Activated CD8-positive, alpha-beta memory T cell treated with anti-CD3 and anti-CD28 coated beads for 24 hours (primary cell): Measurements from ENCODE around the gene WDR41.
"Not testable (repeated sequence)": the region's sequence is repeated elsewhere in the genome, so short reads cannot be mapped to it uniquely, and the experiment has no call there.

ENCODE experiments used
- DNase-seq: peaks from one replicate; pipeline ENCODE4 v3.0.0-alpha.2; 2020

Gene WDR41

GRCh38 chr5:77398896-77399295 lies 93.2 kb downstream of the WDR41 start:
- DNase-seq = no peak

- DNase-seq = no peak
Measured at GRCh38 chr5:77398458-77398857, 93.7 kb downstream of the WDR41 start.

GRCh38 chr5:77397686-77398292 lies 94.3 kb downstream of the WDR41 start:
- DNase-seq = no peak

GRCh38 chr5:77396017-77396416 lies 96.1 kb downstream of the WDR41 start:
- DNase-seq = no peak

GRCh38 chr5:77394064-77394715 lies 97.9 kb downstream of the WDR41 start:
- no peak for DNase-seq

DNA sequence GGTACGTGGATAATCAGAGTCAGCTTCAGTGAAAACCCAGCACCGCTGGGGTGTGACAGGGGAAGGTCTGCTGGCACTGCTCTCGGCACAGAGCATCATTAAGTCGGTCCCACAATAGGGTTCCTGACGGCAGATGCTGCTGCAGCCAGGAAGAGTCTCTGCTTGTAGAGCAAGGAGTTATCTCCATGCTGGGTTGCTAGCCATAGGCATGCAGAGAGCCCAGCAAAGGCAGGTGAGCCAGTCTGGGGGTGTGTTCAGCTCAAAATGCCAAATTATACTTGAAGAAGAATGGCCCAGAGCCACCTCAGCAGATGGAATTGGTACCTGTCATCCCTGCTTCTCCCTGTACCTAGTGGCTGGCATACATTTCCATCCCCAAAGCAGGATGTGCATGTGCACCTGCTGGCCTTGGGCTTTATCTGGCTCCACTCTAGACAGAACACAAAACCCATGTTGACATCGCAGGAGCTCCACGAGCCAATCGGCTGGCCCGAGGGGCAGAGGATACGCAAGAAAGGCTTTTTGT lies 100.8 kb downstream of the WDR41 start:
- DNase-seq = no peak

GRCh38 chr5:77390795-77391194 lies 101.3 kb downstream of the WDR41 start:
- no peak for DNase-seq

GRCh38 chr5:77390221-77390620 lies 101.9 kb downstream of the WDR41 start:
- no peak for DNase-seq

- DNase-seq = no peak
Measured at GRCh38 chr5:77389746-77390145, 102.4 kb downstream of the WDR41 start.

DNA sequence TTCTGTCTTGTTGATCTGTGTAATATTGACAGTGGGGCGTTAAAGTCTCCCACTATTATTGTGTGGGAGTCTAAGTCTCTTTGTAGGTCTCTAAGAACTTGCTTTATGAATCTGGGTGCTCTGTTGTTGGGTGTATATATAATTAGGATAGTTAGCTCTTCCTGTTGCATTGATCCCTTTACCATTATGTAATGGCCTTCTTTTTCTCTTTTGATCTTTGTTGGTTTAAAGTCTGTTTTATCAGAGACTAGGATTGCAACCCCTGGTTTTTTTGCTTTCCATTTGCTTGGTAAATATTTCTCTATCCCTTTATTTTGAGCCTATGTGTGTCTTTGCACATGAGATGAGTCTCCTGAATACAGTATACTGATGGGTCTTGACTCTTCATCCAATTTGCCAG lies 105.8 kb downstream of the WDR41 start:
- not testable (repeated sequence) for DNase-seq

- not testable (repeated sequence) for DNase-seq
Measured at GRCh38 chr5:77383336-77383735, 108.8 kb downstream of the WDR41 start.
